ENCODE measurements around the gene UBE2B.

UBE2B gene

GRCh38 chr5:134437847-134438581 lies 66.6 kb downstream of the UBE2B start:
- Histone ChIP-seq H3K9ac (ENCODE audit: low read length) (no peak overlapping the region), H3K27ac (ENCODE audit: low read depth, low read length) (no peak overlapping the region), H4K8ac (ENCODE audit: low read depth, low read length) (no peak overlapping the region), H3K4ac (ENCODE audit: low read depth, low read length) (no peak overlapping the region), H3K23ac (ENCODE audit: low read length) (no peak overlapping the region), H2AK5ac (ENCODE audit: low read length) (no peak overlapping the region), H2AFZ (ENCODE audit: insufficient read depth, low read length, poor library complexity) (peak overlapping the region; percentile 15), H3K14ac (ENCODE audit: low read length) (no peak overlapping the region), H3K9me3 (ENCODE audit: insufficient read depth, low read depth, low read length) (peaks cover 2% of the 10 kb centered on the region), H3K18ac (ENCODE audit: low read length) (no peak overlapping the region), H3K79me1 (ENCODE audit: low read length) (peaks cover 2% of the 10 kb centered on the region), H2BK5ac (ENCODE audit: low read depth, low read length, poor library complexity) (no peak overlapping the region), H4K12ac (ENCODE audit: low read depth, low read length) (no peak overlapping the region), H3K36me3 (ENCODE audit: control insufficient read depth in 1 of 2, insufficient read depth in 2 of 2, low read length in 2 of 2) (no peaks in the 10 kb centered on the region), H4K91ac (ENCODE audit: low read depth, low read length) (no peak overlapping the region), H3K27me3 (ENCODE audit: insufficient read depth, low read length) (no peaks in the 10 kb centered on the region), H3K4me2 (ENCODE audit: low read length) (no peak overlapping the region), H3K79me2 (ENCODE audit: control insufficient read depth, insufficient read depth, low read length, poor library complexity) (no peaks in the 10 kb centered on the region), H3K4me1 (ENCODE audit: control insufficient read depth in 1 of 2, insufficient read depth in 2 of 2, low read length in 2 of 2) (peaks cover 3 to 8% of the 10 kb centered on the region in 2 experiments), H2BK12ac (ENCODE audit: low read length) (no peak overlapping the region), H3K4me3 (ENCODE audit: low read depth, low read length) (no peak overlapping the region), H2BK120ac (ENCODE audit: insufficient read depth, low read length, poor library complexity) (no peak overlapping the region)
- no CpG with 5 or more reads among the region's 7 CpGs for WGBS (ENCODE audit: extremely low coverage, insufficient coverage, insufficient read length)
- peak; percentile 28 to 43 for DNase-seq

GRCh38 chr5:134438721-134439123 lies 67.4 kb downstream of the UBE2B start:
- no peak overlapping the region for H3K4ac ChIP-seq (ENCODE audit: low read depth, low read length)
- no peak overlapping the region for H2BK5ac ChIP-seq (ENCODE audit: low read depth, low read length, poor library complexity)
- no peak overlapping the region for H4K91ac ChIP-seq (ENCODE audit: low read depth, low read length)
- no peak overlapping the region for H3K27ac ChIP-seq (ENCODE audit: low read depth, low read length)
- no peak overlapping the region for H3K9ac ChIP-seq (ENCODE audit: low read length)
- no peaks in the 10 kb centered on the region for H3K36me3 ChIP-seq (ENCODE audit: control insufficient read depth in 1 of 2, insufficient read depth in 2 of 2, low read length in 2 of 2)
- no peak overlapping the region for H2BK120ac ChIP-seq (ENCODE audit: insufficient read depth, low read length, poor library complexity)
- H3K79me2 ChIP-seq (ENCODE audit: control insufficient read depth, insufficient read depth, low read length, poor library complexity): no peaks in the 10 kb centered on the region
- H4K12ac ChIP-seq (ENCODE audit: low read depth, low read length): no peak overlapping the region
- H3K4me3 ChIP-seq (ENCODE audit: low read depth, low read length): no peak overlapping the region
- H3K14ac ChIP-seq (ENCODE audit: low read length): no peak overlapping the region
- no peak overlapping the region for H4K8ac ChIP-seq (ENCODE audit: low read depth, low read length)
- H3K18ac ChIP-seq (ENCODE audit: low read length): no peak overlapping the region
- no peak overlapping the region for H3K4me2 ChIP-seq (ENCODE audit: low read length)
- H2BK12ac ChIP-seq (ENCODE audit: low read length): no peak overlapping the region
- H3K9me3 ChIP-seq (ENCODE audit: insufficient read depth, low read depth, low read length): peaks cover 2% of the 10 kb centered on the region
- peak overlapping the region; percentile 48 for H2AFZ ChIP-seq (ENCODE audit: insufficient read depth, low read length, poor library complexity)
- no CpG with 5 or more reads among the region's 7 CpGs for WGBS (ENCODE audit: extremely low coverage, insufficient coverage, insufficient read length)
- H3K27me3 ChIP-seq (ENCODE audit: insufficient read depth, low read length): no peaks in the 10 kb centered on the region
- H3K4me1 ChIP-seq (ENCODE audit: control insufficient read depth in 1 of 2, insufficient read depth in 2 of 2, low read length in 2 of 2): peaks cover 3 to 8% of the 10 kb centered on the region in 2 experiments
- H3K79me1 ChIP-seq (ENCODE audit: low read length): peaks cover 2% of the 10 kb centered on the region
- H2AK5ac ChIP-seq (ENCODE audit: low read length): no peak overlapping the region
- no peak for DNase-seq
- no peak overlapping the region for H3K23ac ChIP-seq (ENCODE audit: low read length)

GRCh38 chr5:134439210-134439654 lies 67.9 kb downstream of the UBE2B start:
- Histone ChIP-seq H3K36me3 (ENCODE audit: control insufficient read depth in 1 of 2, insufficient read depth in 2 of 2, low read length in 2 of 2) (no peaks in the 10 kb centered on the region), H4K91ac (ENCODE audit: low read depth, low read length) (no peak overlapping the region), H3K4me2 (ENCODE audit: low read length) (no peak overlapping the region), H3K23ac (ENCODE audit: low read length) (no peak overlapping the region), H2BK12ac (ENCODE audit: low read length) (no peak overlapping the region), H3K79me1 (ENCODE audit: low read length) (peaks cover 2% of the 10 kb centered on the region), H3K18ac (ENCODE audit: low read length) (no peak overlapping the region), H3K4ac (ENCODE audit: low read depth, low read length) (no peak overlapping the region), H3K27me3 (ENCODE audit: insufficient read depth, low read length) (no peaks in the 10 kb centered on the region), H4K8ac (ENCODE audit: low read depth, low read length) (no peak overlapping the region), H2AFZ (ENCODE audit: insufficient read depth, low read length, poor library complexity) (no peak overlapping the region), H4K12ac (ENCODE audit: low read depth, low read length) (no peak overlapping the region), H3K4me1 (ENCODE audit: control insufficient read depth in 1 of 2, insufficient read depth in 2 of 2, low read length in 2 of 2) (peaks cover 3 to 8% of the 10 kb centered on the region in 2 experiments), H3K9me3 (ENCODE audit: insufficient read depth, low read depth, low read length) (peaks cover 2% of the 10 kb centered on the region), H2BK120ac (ENCODE audit: insufficient read depth, low read length, poor library complexity) (no peak overlapping the region), H2AK5ac (ENCODE audit: low read length) (no peak overlapping the region), H3K79me2 (ENCODE audit: control insufficient read depth, insufficient read depth, low read length, poor library complexity) (no peaks in the 10 kb centered on the region), H2BK5ac (ENCODE audit: low read depth, low read length, poor library complexity) (no peak overlapping the region), H3K9ac (ENCODE audit: low read length) (no peak overlapping the region), H3K4me3 (ENCODE audit: low read depth, low read length) (no peak overlapping the region), H3K27ac (ENCODE audit: low read depth, low read length) (no peak overlapping the region), H3K14ac (ENCODE audit: low read length) (no peak overlapping the region)
- no CpG with 5 or more reads among the region's 7 CpGs for WGBS (ENCODE audit: extremely low coverage, insufficient coverage, insufficient read length)
- peak; percentile 99 for DNase-seq

GRCh38 chr5:134440201-134440755 lies 68.9 kb downstream of the UBE2B start:
- Histone ChIP-seq H2BK12ac (ENCODE audit: low read length) (no peak overlapping the region), H3K9ac (ENCODE audit: low read length) (no peak overlapping the region), H3K4ac (ENCODE audit: low read depth, low read length) (no peak overlapping the region), H2AK5ac (ENCODE audit: low read length) (no peak overlapping the region), H4K12ac (ENCODE audit: low read depth, low read length) (no peak overlapping the region), H3K4me1 (ENCODE audit: control insufficient read depth in 1 of 2, insufficient read depth in 2 of 2, low read length in 2 of 2) (peaks cover 3 to 8% of the 10 kb centered on the region in 2 experiments), H3K27me3 (ENCODE audit: insufficient read depth, low read length) (no peaks in the 10 kb centered on the region), H3K9me3 (ENCODE audit: insufficient read depth, low read depth, low read length) (peaks cover 2% of the 10 kb centered on the region), H2BK120ac (ENCODE audit: insufficient read depth, low read length, poor library complexity) (no peak overlapping the region), H3K36me3 (ENCODE audit: control insufficient read depth in 1 of 2, insufficient read depth in 2 of 2, low read length in 2 of 2) (no peaks in the 10 kb centered on the region), H3K4me3 (ENCODE audit: low read depth, low read length) (no peak overlapping the region), H3K23ac (ENCODE audit: low read length) (no peak overlapping the region), H2BK5ac (ENCODE audit: low read depth, low read length, poor library complexity) (no peak overlapping the region), H3K4me2 (ENCODE audit: low read length) (no peak overlapping the region), H3K79me1 (ENCODE audit: low read length) (peaks cover 2% of the 10 kb centered on the region), H3K18ac (ENCODE audit: low read length) (no peak overlapping the region), H3K14ac (ENCODE audit: low read length) (no peak overlapping the region), H4K91ac (ENCODE audit: low read depth, low read length) (no peak overlapping the region), H3K79me2 (ENCODE audit: control insufficient read depth, insufficient read depth, low read length, poor library complexity) (no peaks in the 10 kb centered on the region), H2AFZ (ENCODE audit: insufficient read depth, low read length, poor library complexity) (no peak overlapping the region), H3K27ac (ENCODE audit: low read depth, low read length) (no peak overlapping the region), H4K8ac (ENCODE audit: low read depth, low read length) (no peak overlapping the region)
- WGBS (ENCODE audit: extremely low coverage, insufficient coverage, insufficient read length): no CpG with 5 or more reads among the region's 3 CpGs
- DNase-seq: no peak

Measured in trophoblast cell (in vitro differentiated cells and primary cell).